Activated T-helper 1 cell treated with Interleukin-2 at 50 U/mL for 16 hours (primary cell): ENCODE measurements around the gene ARHGEF5.
"Not testable (repeated sequence)": the region's sequence is repeated elsewhere in the genome, so short reads cannot be mapped to it uniquely, and the experiment has no call there.

Experiments used
- DNase-seq: peaks from one replicate; pipeline ENCODE4 v3.0.0-alpha.2; 2020; ENCODE audit warnings: low read depth

ARHGEF5 gene

DNA sequence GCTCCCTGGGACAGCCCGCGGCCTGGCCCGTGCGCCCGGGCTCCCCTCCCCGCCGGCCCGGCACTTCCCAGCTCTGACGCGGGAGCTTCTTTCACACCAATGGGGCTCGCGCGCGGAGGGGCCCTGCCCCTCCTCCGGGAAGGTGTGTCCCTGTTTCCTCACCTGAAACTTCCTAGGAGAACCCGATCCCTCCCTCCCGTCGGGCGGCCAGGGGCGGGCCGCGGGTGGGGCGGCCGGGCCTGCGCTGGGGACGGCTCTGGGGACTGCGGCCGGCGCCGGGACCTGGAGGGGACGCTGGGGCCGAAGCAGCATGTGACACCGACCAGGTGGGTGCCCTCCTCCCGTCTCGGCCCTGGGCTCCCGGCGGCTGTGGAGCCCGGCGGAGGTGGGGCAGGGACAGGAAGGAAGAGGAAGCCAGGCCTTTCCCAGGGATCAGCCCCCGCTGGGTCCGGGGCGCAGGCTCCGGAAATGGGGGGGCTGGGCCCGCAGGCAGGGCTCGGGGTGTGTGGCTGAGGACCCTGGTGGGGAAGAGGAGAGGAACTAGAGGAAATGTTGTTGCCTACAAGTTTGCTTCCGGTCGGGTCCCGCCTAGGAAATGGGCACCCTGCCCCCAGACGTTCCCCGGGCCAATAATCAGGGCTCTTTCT, at the start of gene ARHGEF5:
ARHGEF5 (plus strand) TSS at position 227 of the 647 bp plus-strand sequence. CDS start 7,268 bp downstream, outside the sequence.
- DNase-seq, result not testable (repeated sequence)

DNA sequence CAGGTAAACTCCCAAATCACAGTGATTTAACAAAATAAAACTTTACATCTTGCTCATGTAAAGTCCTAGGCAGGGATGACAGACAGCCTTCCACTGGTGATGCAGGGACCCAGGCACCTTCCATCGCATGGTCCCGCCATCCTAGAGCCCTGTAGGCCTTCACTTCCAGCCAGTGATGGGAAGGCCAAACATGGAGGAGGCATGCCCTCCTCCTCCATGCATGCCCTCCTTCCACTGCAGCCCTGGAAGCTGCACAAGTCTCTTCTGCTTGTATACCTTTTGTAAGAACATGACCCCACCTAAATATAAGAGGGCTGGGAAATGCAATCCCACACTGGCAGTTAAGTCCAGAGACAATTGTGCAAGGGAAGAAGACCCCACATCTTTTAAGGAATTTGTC, 45.5 kb upstream of the ARHGEF5 start:
- DNase-seq, result not testable (repeated sequence)

DNA sequence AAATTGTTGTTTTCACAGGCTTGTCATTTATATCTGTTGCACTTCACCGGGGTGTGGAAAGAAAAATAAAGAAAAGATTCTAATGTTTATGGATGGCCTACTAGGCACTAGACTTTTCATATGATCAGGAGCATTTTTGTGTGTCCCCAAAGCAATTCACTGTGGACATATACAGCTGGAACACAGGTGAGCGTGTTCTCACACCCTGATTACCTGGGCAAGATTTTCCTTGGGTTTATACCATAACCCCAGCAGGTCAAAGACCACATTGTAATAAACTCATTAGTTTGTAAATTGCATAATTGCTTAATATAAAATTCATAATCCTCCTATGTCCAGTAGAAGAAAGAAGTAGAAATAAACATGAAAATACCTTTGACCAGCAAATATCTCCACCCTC, 44.0 kb upstream of the ARHGEF5 start:
- DNase-seq, result not testable (repeated sequence)

DNA sequence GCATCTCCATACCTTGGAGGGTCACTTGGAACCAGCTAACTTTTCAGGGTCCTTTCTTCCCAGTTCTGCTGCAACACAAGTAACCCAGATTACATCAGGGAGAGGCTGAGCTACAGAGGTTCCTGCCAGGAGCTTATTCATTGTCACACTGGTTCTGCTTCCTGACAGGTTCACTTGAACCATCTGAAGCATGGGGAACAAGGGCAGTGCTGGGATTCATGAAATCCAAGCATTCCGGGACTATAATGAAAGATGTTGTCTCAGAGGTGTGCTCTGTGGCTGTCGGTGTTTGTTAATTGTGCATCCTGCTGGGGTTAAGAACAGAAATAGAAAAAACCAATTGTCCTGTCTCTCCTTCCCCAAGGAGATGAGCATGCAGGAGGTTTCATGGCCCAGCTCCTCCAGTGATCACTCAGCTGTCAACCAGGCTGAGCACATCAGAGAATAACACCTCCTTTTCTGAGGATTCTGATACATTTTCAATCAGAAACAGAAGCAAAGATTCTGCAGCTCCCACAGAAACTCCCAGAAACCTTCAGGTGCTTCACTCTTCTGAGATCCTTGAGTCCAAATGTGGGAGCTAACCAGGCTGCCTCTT, 43.2 kb upstream of the ARHGEF5 start, which contains the start of gene OR2A1:
OR2A1 (plus strand) TSS at position 548 of the 598 bp plus-strand sequence. CDS start 5,706 bp downstream, outside the sequence.
- not testable (repeated sequence) for DNase-seq

DNA sequence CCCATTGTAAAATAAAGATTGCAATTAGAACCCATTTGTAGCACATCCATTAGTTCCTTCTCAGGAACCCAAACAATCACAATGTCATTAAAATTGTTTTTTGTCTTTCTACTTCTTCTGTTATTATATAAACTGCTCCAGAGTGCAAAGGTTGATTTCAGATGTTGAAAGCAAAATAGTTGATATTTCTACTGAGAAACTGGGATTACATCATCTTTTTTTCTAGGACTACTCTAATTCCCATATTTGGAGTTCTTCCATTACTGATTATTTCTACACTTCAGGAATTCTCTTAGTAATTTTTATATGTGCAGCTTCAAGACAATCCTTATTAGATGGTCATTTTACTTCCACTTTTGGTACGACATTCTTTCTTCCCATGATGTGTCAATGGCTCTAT, 37.7 kb upstream of the ARHGEF5 start:
- not testable (repeated sequence) for DNase-seq

DNA sequence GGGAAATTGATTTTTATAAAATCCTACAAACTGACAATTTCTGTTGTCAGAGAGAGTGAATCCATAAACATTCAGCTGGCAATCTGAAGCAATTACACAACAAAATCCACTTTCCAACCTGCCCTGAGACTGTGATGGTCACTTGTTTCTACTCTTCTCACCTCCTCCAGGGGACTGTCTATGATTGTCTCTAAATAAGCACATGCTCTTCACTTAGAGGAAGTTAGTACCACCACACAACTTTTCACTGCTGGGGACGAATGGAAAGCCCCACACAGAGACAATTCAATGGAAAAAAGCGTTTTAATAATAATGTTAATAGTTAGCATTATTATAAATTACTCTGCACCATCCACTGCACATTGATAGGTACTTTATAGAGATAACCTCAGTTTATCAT, 35.7 kb upstream of the ARHGEF5 start:
- DNase-seq, result not testable (repeated sequence)

DNA sequence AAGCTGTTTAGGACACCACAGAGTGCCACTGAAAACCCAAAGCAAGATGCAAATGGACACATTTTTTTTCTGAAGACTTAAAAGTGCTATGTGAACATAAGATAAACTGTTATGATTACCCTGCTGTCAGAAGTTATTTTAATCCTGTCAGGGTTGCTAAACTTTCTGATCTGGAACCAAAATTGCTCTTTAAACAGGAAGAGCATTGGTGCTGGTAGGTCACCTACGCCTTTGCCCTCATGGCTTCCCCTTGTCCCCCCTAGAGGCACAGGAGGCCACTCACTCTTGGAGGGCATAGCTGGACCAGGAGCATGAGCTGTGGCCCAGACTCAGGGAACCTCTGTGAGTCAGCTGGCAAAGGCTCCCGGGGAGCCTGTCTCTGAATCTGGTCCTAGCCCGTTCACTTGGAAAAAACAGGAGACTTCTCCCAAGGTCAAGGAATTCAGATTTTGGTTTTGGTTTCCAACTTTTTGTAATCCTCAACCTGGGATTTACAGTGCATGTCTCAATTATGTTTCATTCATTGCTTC, 33.5 kb upstream of the ARHGEF5 start:
- not testable (repeated sequence) for DNase-seq

DNA sequence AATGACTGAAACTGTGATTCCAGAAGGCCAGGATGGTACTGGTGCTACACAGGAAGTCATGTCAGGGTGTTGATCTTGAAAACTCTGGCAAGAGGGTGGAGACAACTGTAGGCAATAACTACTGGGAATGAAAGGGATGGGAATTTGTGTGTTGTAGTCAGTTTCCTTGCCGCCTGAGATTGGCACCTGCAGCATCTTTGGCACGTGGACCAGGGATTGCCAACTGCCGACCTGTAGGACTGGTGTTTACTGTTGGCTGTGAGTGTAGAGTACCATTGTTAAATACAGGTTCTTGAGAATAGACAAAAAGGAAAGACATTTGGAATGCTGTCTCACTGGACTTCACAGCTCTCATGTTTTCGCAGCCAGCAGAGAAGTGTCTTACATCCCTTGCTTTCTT, 31.8 kb upstream of the ARHGEF5 start:
- not testable (repeated sequence) for DNase-seq

DNA sequence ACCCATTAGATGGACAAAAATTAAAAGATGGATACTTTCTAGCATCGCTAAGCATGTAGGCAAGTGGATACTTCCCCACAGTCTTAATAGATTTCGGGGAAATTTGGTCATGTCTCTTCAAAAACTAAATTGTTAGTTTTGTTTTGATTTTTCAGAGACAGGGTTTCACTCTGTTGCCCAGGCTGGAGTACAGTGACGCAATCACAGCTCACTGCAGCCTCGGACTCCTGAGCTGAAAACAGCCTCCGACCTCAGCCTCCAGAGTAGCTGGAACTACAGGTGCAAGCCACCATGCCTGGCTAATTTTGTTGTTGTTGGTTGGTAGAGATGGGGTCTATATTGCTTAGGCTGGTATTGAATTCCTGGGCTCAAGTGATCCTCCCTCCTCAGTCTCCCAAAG, 29.3 kb upstream of the ARHGEF5 start:
- DNase-seq, result not testable (repeated sequence)

DNA sequence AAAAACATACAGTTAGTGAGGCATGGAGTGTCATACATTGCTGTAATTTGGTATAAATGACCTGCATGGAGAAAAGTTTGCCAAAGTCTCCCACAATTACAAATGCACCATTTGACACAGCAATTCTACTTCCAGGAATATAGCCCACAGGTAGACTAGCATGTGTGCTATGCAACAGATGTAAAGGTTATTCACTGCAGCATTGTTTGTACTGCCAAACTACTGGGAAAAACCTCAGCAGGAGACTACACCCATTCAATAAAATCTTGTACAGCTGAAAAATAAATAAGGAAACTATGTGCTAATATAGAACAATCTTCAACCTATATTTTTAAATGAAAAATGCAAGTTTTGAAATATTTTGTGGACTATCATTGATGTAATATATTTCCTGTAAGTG, 25.2 kb upstream of the ARHGEF5 start:
- not testable (repeated sequence) for DNase-seq

DNA sequence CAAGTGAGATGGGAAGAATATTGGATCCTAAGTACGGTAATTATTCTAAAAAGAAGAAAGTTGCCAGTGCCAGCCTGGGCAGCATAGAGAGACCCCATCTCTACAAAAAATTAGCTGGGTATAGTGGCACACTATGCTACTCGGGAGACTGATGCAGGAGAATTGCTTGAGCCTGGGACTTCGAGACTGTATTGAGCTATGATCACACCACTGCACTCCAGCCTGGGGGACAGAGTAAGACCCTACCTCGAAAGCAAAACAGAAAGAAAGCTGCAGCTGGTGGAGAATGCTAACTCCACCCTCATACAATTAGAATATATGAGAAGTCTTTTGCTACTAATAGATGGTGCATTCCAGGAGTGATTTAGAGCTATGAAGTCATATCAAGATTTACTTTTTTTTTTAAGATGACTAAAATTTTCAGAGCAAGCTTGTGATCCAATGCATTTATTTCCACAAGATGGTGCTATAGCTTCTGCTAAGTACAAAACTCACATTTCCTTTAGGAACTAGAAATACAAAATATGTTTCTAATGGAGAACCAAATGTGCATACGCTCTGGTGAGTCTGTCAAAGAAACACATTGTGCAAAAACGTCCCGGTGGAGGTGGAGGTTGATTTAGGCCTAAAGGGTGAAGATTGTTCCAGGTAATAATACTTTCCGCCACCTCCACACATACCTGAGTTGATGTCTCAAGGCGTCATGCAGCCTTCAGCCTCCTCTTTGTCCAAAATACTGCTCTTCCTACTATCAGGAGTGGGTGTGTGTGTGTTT, 23.8 kb upstream of the ARHGEF5 start:
- DNase-seq, result not testable (repeated sequence)

DNA sequence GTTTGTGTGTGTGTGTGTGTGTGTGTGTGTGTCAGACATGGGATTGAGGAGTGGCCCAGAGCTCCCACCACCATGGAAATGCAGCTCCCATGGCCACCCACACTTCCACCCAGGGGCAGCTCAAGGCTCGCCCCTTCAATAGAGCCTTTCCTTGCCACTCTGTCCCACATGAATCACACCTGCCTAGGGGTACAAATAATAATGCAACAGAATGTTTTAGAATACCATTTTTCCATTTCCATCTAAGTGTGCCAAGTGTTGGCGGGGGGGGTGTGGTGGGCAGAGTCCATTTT, 23.3 kb upstream of the ARHGEF5 start:
- not testable (repeated sequence) for DNase-seq

DNA sequence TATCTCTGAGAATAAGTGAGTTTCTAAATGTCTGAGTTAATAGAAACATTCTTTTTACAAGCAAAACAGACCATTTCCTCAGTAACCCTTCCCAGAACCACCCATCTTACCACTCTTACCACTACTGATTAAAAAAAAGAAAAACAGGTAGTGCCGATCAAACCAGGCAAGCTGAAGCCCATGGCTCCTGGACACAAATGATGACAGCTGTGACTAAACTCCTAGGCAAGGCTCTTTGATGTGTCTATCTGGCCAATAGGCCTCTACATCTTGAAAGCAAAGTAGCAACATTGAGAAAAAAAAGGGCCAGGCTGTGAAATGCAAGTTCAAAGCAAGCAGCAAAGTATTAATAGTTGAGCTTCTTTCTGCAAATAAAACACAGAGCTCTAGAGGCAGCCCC, 6.6 kb upstream of the ARHGEF5 start:
- not testable (repeated sequence) for DNase-seq

DNA sequence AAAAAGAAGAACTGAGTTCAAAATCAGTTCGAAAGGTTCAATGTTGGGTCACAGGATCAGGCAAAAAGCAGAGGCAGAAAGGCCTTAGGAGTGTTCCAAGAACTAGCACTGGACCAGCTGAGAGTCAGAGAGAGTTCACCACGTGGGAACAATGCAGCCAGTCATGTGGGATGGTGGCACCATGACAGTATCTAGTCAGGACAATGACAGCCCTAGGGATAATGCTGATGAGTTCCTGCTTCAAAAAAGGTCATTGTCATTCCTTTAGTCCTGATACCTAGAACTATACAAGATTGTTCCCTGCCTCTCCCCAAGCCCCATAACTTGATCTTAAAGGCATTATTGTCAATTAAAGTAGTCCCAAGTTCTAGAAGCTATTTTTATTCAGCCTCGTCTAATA, 3.5 kb upstream of the ARHGEF5 start:
- DNase-seq, result not testable (repeated sequence)

DNA sequence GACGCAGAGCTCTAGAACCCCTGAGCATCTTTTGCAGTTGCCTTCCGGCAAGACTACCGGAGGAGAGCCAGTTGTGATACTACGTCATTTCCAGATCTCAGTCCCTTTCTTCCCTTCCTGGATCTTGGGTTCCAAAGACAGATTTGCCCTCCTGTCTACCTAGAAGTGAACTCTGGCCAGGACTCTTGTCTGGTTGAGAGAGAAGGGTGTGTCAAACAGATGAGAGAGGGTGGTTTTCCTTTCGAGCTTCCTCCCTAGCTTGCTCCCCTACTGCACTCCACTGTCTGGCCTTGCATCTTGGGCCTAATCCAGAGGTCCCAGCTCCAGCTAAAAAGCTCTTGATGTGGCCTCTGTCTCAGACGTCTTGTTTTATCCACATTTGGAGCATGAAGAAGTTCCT, 983 bp downstream of the ARHGEF5 start:
- DNase-seq, result not testable (repeated sequence)

DNA sequence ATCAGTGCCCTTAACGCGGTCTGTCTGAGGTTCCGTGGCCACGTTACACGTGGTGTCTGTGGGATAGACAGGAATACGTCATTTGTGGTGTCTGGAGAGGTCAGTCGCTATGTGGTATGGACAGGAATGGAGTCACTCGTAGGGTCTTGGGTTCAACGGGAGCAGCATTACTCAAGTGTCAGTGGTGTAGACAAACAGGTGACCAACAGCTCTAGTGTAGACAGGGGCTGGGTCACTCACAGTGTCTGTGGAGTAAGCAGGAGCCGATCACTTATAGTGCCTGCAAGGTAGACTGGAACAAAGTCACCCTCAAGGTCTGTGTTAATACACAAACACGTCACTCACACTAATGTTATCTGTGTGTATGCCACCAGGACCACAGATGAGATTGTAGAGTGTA, 1.7 kb downstream of the ARHGEF5 start:
- DNase-seq, result not testable (repeated sequence)

DNA sequence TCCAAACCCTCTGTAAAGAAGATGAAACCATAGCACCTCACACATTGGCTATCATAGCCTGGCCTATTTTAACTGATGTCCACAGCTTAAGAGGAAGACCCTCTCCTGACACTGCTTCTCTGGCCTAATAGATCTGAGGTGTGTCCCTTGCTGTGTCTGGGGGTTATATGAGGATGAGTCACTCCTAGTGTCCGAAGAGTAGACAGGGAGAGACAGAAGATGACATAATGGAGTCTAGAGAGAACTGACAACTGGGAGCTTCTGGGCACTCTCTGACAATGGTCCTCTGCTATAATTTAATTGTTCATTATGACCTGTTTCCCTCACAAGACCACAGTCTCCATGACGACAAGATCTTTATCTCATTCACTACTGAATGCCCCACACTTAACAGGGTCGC, 6.9 kb downstream of the ARHGEF5 start:
- DNase-seq, result not testable (repeated sequence)

DNA sequence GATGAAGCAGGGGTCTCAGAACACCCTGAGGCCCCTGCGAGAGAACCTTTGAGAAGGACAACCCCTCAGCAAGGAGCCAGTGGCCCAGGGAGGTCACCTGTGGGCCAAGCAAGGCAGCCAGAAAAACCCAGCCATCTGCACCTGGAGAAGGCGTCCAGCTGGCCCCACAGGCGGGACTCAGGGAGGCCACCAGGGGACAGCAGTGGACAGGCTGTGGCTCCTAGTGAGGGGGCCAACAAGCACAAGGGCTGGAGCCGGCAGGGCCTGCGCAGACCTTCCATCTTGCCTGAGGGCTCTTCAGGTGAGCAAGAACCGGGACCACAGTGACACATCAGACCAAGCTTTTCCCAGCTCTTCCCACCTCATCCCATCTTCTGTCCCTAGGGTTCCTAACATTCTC, 10.3 kb downstream of the ARHGEF5 start:
- not testable (repeated sequence) for DNase-seq

DNA sequence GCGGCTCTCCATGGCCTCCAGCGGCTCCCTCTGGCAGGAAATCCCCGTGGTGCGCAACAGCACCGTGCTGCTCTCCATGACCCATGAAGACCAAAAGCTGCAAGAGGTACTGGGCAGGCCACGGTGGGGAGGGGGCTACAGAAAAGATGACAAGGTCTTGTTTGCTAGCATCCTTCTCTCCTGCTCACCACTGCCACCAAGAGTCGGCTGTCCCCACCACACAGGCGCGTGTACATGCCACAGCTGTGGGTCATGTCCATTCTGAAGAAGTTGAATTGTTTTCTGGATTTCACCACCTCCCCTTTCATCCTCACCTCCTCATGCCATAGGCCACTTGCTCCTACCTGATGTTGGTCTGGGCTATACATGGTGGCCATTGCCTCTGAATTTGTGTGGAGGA, 12.0 kb downstream of the ARHGEF5 start:
- DNase-seq, result not testable (repeated sequence)

DNA sequence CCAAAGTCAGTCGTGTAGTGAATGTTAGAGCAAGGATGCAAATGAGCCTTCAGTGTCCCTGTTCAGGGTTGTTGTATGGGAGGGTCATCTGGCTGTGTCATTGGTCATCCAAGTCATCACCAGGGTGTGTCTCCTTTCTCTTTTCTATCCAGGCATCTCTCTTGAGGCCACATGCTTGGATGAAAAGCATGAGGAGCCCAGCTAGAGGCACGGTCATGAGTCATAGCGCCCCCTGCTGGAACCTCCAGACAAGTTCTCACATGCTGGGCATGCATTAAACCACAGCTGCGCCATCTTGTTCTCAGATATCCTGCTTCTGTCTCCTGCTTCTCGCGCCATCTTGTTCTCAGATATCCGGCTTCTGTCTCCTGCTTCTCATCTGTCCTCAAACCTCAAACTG, 14.0 kb downstream of the ARHGEF5 start:
- DNase-seq, result not testable (repeated sequence)

DNA sequence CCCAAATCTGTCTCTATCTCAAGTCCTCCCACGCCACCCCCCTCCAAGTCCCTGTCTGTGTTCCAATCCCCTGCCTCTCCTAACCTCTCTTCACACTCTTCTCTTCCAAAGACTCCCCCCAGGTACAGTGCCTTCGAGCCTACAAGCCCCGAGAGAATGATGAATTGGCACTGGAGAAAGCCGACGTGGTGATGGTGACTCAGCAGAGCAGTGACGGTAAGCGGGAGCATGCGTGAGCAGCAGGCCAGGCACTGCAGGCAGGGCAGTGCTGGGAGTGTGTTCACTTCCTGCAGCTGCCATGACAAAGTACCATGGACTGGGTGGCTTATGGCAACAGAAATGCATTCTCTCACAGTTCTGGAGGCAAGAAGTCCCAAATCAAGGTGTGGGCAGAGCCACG, 23.4 kb downstream of the ARHGEF5 start:
- no peak for DNase-seq

DNA sequence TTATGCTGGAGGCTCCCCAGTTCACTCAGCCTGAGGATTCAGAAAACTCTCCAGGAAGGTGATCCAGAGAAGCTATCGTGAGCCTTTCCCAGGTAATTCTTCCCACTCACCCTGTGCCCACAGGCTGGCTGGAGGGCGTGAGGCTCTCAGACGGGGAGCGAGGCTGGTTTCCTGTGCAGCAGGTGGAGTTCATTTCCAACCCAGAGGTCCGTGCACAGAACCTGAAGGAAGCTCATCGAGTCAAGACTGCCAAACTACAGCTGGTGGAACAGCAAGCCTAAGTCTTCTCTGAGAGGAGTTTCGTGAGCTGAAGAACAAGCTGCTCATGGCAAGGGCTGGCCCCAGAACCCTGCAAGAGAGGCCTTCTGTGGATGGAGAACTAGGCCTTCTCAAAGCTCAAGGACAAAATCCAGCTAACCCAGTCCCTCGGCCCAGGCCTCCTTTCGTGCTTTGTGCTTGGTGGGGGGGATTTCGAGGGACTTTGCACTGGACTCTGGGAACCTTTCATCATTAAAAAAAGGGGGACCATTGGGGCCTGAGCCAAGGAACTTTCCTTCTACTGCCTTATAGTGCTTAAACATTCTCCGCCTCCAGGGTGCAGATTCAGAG, 24.7 kb downstream of the ARHGEF5 start:
- no peak for DNase-seq
